Hepatocyte (in vitro differentiated cells): ENCODE measurements around the gene FOXN3.

Experiments used
- EZH2 ChIP-seq: fragments of 200-600 bp; sonication (generic); IDR thresholded peaks from 2 replicates; pipeline ENCODE4 v1.6.1; 2016; ENCODE audit warnings: antibody characterized with exemption, mild to moderate bottlenecking, borderline replicate concordance
- EZH2phosphoT487 ChIP-seq: fragments of 200-600 bp; sonication (generic); IDR thresholded peaks from one replicate; pipeline ENCODE4 v1.6.1; 2018; ENCODE audit warnings: antibody characterized with exemption, mild to moderate bottlenecking, low read depth, moderate library complexity; ENCODE audit not compliant: unreplicated experiment, severe bottlenecking
- TF ChIP-seq, protein P1 (sequence below): fragments of 200-600 bp; sonication (generic); IDR thresholded peaks from 2 replicates; pipeline ENCODE4 v1.5.1; 2016; ENCODE audit warnings: antibody characterized with exemption, mild to moderate bottlenecking; ENCODE audit not compliant: poor library complexity

DNA sequence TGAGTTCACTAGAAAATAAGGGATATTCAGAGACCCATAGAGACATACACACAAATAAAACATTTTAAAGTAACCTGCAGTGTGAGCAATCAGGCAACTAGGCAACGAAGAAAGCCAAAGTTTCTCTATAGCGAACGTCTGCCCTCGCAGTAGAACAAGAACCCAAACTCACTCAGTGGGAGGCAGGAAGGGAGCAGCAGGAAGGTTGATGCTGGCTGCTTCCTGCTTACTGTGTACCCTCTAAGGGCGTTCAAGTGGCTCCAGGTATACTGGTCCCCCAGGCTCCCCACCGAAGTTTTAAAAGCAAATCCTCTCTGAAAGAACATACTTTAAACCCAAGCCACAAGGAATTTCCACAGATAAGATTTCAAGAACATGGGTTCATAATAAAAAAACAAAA is 249.3 kb downstream of the FOXN3 start:
- TF ChIP-seq, protein P1, sequence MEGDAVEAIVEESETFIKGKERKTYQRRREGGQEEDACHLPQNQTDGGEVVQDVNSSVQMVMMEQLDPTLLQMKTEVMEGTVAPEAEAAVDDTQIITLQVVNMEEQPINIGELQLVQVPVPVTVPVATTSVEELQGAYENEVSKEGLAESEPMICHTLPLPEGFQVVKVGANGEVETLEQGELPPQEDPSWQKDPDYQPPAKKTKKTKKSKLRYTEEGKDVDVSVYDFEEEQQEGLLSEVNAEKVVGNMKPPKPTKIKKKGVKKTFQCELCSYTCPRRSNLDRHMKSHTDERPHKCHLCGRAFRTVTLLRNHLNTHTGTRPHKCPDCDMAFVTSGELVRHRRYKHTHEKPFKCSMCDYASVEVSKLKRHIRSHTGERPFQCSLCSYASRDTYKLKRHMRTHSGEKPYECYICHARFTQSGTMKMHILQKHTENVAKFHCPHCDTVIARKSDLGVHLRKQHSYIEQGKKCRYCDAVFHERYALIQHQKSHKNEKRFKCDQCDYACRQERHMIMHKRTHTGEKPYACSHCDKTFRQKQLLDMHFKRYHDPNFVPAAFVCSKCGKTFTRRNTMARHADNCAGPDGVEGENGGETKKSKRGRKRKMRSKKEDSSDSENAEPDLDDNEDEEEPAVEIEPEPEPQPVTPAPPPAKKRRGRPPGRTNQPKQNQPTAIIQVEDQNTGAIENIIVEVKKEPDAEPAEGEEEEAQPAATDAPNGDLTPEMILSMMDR, result no peak
- TF ChIP-seq EZH2, result no peak
- TF ChIP-seq EZH2phosphoT487, result no peak
